ENCODE measurements around the gene RPL31.

GRCh38 chr2:100955226-100955625 is 46.9 kb upstream of the RPL31 start:
- no peak for TF ChIP-seq CTCF (IDR thresholded peaks at IDR 0.05; ENCODE audit: low read length)
- TF ChIP-seq EZH2phosphoT487 (IDR thresholded peaks at IDR 0.05; ENCODE audit: low read length): no peak
- no peak for TF ChIP-seq EZH2 (optimal IDR thresholded peaks at IDR 0.05; ENCODE audit: low read depth, low read length)

All from MM.1S (cell line).